Caki2 (cell line): ENCODE measurements around the gene CYSLTR2. TPM values are rescaled to one million over a fixed set of nuclear protein-coding genes. Genes with fewer than 3 reads are reported as not detected.
A peak's percentile ranks its signal among the peaks of the same experiment; 100 is the strongest.

Experiments used
- DNase-seq: peaks from one replicate; pipeline ENCODE4 v3.0.0-alpha.2; 2015; ENCODE audit warnings: low read depth
- in situ Hi-C: cut with HindIII; loops from 2 replicates; pipeline ENCODE4 v1.10.0; 2016; ENCODE audit warnings: low sequenced_read_pairs, low pct_unique_long_range_greater_than_20kb, mixed read lengths
- total RNA-seq: library from RNA; depleted of rRNA; stranded (reverse); fragments of >200 nt; shearing (Covaris generic); gene quantifications from 2 replicates; pipeline ENCODE4 v1.2.3, GENCODE V29; 2014; ENCODE audit warnings: low replicate concordance; rRNA removed

The CYSLTR2 gene, protein sequence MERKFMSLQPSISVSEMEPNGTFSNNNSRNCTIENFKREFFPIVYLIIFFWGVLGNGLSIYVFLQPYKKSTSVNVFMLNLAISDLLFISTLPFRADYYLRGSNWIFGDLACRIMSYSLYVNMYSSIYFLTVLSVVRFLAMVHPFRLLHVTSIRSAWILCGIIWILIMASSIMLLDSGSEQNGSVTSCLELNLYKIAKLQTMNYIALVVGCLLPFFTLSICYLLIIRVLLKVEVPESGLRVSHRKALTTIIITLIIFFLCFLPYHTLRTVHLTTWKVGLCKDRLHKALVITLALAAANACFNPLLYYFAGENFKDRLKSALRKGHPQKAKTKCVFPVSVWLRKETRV
- not detected in 2 replicates for total RNA-seq

DNA sequence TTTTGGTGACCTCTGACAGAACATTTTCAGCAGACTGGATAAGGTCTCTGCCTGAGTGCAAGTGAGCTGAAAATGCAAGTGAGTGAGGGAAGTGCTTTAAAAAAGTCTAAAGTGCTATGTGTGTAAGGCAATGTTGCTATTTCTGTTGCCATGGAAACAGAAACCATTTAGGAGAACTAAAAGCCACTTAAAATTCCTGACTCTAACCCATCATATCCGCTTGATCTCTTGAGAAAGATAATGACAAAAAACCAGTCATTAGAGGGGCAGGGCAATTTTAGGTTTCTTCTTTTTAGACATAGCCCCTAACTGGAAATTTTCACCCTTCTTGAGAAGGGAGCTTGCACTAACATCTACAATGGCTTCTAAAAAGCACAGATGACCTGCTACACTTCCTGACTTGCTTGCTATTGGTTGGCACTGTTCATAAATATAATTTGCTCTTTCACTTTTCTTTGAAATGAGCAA, at the start of gene CYSLTR2:
Gene CYSLTR2 (plus strand): TSS at position 458 of the 468 bp plus-strand sequence. CDS start 52,889 bp downstream, outside the sequence.
- in situ Hi-C loops: no loop called here
- DNase-seq: no peak

- in situ Hi-C loops: no loop called here
- no peak for DNase-seq
These were observed 38.7 kb upstream of the CYSLTR2 start for GRCh38 chr13:48615049-48615448.

DNA sequence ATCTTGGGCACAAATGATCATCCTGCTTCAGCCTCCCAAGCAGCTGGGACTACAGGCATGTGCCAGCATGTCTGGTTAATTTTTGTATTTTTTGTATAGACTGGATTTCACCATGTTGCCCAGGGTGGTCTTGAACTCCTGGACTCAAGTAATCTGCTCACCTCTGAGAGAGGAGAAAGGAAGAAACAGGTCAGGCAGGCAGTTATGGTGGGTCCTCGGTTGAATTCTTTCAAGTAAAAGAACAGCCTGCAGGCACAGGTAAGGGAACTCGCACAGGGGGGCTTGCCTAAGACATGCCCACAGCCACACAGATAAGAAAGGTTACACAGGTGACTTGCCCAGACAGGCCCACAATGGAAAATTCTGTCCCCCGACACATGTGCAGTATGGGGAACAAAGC, 34.8 kb upstream of the CYSLTR2 start:
- in situ Hi-C loops: no loop called here
- DNase-seq: no peak

- no peak for DNase-seq
- in situ Hi-C loops: no loop called here
These were observed 32.7 kb upstream of the CYSLTR2 start for GRCh38 chr13:48621056-48621455.

DNA sequence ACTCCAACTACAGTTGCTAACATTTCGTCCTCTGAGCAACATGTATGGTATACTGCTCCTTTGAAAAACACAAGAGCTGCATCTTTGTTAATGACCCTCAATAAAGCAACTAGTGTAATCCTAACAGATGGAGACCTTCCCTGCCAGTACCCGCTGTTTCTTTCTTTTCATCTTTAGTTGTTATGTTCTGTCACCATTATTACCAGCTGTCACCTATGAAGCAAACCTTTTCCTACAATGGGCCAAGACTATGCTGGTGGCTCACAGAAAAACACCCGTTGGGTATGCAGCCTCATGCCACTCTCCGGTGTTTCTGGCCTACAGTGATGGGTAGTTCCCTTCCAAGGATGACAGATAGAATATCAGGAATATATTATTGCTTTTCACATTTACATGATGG, 29.7 kb upstream of the CYSLTR2 start:
- no peak for DNase-seq
- in situ Hi-C loops: no loop called here

DNA sequence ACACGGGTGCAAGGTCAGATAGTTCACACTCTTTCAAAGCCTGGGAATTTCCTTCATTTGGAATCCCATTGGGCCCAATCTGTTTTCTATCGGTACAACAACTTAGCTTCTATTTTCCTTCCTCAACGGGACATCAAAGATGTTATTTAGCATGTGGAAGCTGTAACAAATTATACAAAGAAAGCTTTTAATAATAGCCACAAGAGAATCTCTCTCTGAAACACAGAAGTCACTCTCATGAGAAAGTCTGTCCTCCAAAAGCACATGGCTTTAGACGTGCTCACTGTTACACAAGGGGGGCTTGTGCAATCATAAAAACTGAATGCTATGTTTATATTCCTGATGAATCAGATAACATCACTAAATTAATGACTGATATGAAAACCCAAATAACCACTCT, 28.9 kb upstream of the CYSLTR2 start:
- no peak for DNase-seq
- in situ Hi-C loops: no loop called here

DNA sequence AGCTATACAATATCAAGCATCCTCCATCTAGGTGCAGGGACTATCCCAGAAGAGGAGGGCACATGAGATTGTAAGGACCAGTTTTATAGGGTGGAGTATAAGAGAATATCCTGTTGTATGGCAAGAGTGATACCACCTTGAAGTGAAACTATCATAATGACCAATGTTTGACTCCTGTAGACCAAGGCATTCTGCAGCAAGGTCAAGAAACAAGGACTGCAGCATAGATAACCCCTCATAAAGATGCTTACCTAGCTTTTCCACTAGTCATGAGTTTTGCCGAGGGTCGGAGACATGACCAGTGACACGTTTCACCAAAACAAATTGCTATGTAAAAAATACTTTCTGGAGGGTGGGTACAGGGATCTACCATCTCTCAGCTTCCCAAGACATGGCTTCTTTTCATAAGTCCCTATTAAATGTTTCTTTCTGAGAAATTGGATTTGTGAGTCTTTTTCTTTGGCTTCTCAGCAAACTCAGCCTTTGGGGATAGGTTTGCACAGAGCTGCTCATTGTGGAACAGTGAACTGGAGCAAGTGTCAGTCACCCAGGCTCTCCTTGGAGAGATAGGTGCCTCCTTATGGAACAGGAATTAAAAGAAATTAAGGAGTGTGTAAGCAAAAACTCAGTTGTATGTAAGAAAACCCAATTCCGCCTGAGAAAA, 28.2 kb upstream of the CYSLTR2 start:
- in situ Hi-C loops: no loop called here

GRCh38 chr13:48626077-48626449, 27.7 kb upstream of the CYSLTR2 start:
- peak; percentile 73 for DNase-seq
- in situ Hi-C loops: no loop called here

More for the DNA sequence above, 28.2 kb upstream of the CYSLTR2 start:
- no peak for DNase-seq

GRCh38 chr13:48626726-48627451, 26.8 kb upstream of the CYSLTR2 start:
- in situ Hi-C loops: no loop called here
- no peak for DNase-seq

- DNase-seq: no peak
- in situ Hi-C loops: no loop called here
These were observed 24.5 kb upstream of the CYSLTR2 start for GRCh38 chr13:48629277-48629676.

DNA sequence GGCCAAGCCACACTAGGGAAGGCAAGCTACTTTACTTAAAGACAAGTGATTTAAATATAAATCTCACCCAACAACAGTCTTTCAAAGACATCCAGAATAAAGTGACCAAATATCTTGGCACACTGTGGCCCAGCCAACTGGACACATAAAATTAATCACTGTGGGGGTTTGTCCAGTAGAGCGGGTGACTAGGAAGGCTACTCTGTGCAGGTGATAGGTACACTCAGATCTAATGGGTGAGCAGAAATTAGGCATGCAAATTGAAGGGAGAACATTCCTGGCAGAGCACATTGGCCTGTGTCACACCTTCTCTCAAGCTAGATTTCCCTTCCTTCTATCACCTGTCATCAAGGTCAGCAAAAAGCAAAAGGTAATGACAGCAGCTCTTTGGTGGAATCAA, 23.4 kb upstream of the CYSLTR2 start:
- in situ Hi-C loops: no loop called here
- DNase-seq: no peak

- in situ Hi-C loops: no loop called here
These were observed 23.0 kb upstream of the CYSLTR2 start for GRCh38 chr13:48630773-48631172.

GRCh38 chr13:48631441-48631840, 22.3 kb upstream of the CYSLTR2 start:
- DNase-seq: no peak
- in situ Hi-C loops: no loop called here

More at GRCh38 chr13:48630773-48631172, 23.0 kb upstream of the CYSLTR2 start:
- no peak for DNase-seq

- in situ Hi-C loops: no loop called here
These were observed 20.0 kb upstream of the CYSLTR2 start for GRCh38 chr13:48633700-48634099.

DNA sequence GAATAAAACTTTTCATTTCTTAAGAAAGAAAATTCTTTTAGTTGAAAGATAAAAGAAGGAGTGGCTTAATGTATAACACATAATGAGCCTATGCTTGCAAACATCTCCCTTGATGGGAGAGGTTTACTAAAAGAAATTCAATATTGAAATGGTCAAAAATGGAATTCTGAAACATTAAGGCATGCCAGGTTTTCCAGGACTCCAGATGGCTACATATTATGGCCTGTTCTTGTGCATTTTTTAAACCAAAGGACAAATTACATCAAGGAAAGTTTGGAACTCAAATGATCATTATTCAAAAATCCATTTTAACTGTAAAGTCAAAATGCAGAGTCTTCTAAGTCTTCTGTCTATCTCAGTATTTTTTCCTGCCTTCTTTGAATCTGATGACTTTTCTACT, 19.1 kb upstream of the CYSLTR2 start:
- in situ Hi-C loops: no loop called here
- no peak for DNase-seq

More at GRCh38 chr13:48633700-48634099, 20.0 kb upstream of the CYSLTR2 start:
- no peak for DNase-seq

DNA sequence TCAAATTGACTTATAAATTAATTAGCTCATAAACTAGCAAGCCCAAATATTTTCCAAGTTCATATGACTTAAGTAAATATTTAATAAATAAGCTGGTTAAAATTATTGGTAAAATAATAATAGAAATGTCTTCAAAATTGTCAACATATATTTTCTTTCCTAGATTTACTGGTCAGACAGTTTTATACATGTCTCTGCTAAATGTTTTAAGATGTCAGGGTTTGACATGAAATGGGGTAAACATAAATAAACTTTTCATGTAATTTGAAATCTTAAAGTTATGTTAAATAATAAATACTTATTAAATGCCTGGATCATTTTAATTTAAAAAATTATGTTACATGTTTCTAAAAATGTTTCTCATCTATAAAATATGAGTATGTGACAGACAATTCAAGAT, 18.3 kb upstream of the CYSLTR2 start:
- in situ Hi-C loops: no loop called here
- no peak for DNase-seq

DNA sequence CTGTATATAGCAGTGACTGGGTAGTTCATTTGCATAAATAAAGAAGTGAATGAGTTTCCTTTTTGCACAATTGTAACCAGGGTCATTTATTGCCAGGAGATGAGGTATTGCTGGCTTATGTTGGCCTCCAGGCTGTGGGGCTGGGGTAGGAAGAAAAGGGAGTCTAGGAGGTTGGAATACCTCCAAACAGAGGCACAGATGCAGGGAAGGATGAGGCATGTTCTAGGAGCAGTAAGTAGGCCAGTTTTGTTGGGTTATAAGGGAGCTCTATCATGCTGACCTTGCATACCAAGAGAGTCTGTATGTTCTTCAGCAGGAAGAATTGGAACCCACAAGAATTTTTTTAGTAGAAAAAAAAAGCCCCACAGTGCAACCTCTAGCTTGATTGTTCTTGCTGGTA, 17.2 kb upstream of the CYSLTR2 start:
- DNase-seq: no peak
- in situ Hi-C loops: no loop called here

DNA sequence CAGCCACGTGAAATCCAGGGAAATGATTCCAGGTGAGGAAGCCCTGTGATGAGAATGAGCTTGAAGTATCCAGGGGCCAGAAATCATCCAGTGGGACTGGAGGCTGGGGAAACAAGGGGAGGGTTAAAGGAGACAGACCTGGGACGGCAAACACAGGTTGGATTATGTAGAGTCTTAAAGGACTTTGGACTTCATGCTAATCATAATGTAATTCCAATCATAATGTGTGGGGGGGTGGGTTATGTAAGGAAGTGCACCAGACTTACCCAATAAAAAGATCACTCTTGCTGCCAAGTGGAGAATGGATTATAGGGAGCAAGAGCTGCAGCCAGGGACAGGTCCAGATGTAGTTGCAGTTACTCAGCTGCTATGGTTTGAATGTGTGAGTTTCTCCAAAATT, 16.1 kb upstream of the CYSLTR2 start:
- in situ Hi-C loops: no loop called here
- DNase-seq: no peak

DNA sequence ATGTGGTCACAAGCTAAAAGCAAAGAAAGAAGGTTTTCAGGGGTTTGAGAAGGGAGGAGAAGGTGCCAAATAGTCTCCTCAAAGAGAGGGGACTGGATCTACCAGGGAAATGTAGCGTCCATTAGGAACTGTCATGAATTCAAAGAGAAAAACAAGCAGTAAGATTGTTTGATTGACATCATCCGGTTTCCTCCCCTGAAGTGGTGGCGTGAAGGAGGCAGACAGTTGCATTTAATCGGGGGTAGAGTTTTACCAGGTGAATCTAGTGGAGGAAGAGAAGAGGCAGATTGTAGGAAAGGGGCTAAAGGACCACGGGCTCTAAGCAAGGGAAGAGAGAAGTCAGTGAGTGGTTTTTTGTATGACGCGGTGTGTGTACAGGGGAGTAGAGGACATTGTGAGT, 13.0 kb upstream of the CYSLTR2 start:
- in situ Hi-C loops: no loop called here
- DNase-seq: no peak
